NCI-H1092 (cell line): ENCODE results near the gene SEC23A.
A peak's percentile ranks its signal among the peaks of the same experiment; 100 is the strongest.
"Not testable (repeated sequence)": the region's sequence is repeated elsewhere in the genome, so short reads cannot be mapped to it uniquely, and the experiment has no call there.

Experiments
- DNase-seq: peaks from one replicate; lab custom pipeline; 2025; lab: John Stamatoyannopoulos, UW

SEC23A gene

DNA sequence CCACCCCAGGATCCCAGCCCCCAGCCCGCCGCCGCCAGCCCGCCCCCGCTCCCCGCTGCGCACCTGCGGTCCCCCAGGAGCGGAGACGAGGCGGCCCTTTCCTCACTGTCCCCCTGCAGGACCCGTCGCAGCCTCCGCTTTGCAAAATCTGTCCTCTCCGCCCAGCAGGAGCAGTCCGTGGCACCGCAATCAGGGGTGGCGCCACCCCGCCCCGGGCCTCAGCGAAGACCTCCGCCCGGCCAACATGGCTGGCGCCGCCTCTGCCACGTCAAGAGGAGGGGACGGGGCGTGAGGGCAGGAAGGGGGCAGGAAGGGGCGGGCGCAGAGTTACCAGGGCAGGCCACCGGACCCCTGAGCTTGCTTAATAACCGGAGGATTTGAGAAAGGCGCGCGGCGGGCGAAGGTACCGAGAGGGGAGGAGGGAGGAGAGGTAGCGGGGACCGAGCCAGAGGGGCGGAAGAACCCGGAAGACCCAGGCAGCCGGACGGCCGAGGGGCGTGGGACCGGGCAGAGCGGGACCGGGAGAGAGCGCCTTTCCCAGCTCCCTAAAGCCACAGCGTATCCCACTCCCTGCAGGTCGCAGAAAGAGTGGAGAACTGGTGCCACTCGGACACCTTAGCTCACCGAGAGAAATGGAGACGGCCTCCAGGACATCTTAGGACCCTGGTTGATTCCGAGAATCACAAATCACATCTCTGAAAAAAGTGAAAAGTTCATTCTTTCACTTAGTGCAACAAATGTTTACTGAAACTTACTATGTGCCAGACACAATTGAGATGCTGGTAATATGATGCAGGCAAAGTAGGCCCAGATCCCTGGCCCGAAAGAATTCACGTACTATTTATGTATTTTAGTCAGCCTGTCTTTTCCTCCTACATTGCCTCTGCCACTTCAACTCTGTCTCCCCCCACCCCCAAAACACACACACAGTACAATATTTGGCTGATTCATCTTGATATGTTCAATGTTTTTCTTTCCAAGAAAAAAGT is at the start of gene SEC23A:
Gene SEC23A (minus strand): TSS at position 267 of the 989 bp plus-strand sequence. CDS start 7,117 bp downstream, outside the sequence.
- peak; percentile 81 for DNase-seq

- DNase-seq = no peak
Measured at GRCh38 chr14:39145266-39145966, 42.4 kb upstream of the SEC23A start.

DNA sequence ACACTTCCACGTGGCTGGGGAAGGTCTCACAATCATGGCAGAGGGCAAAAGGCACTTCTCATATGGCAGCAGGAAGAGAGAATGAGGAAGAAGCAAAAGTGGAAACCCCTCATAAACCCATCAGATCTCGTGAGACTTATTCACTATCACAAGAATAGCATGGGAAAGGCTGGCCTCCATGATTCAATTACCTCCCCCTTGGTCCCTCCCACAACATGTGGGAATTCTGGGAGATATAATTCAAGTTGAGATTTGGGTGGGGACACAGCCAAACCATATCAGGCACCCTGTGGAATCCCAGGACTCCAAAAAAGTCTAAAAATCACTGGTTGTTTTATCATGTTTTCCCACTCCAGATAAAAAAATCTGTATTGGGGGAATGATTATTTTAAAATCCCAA is 40.2 kb upstream of the SEC23A start:
- DNase-seq = not testable (repeated sequence)

GRCh38 chr14:39141623-39142022 is 38.6 kb upstream of the SEC23A start:
- DNase-seq = not testable (repeated sequence)

GRCh38 chr14:39140170-39140569 is 37.1 kb upstream of the SEC23A start:
- DNase-seq = no peak

GRCh38 chr14:39138440-39138839 is 35.4 kb upstream of the SEC23A start:
- DNase-seq = no peak

DNA sequence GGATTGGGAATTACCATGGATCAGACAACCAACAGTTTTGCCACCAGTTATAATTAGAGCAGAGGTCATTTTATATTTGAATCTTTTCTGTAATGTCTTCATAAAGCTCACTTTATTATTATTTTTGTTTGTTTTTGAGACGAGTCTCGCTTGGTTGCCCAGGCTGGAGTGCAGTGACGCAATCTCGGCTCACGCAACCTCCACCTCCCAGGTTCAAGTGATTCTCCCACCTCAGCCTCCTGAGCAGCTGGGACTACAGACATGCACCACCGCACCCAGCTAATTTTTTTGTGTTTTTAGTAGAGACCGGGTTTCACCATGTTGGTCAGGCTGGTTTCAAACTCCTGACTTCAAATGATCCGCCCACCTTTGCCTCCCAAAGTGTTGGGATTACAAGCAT is 34.8 kb upstream of the SEC23A start:
- DNase-seq = not testable (repeated sequence)

DNA sequence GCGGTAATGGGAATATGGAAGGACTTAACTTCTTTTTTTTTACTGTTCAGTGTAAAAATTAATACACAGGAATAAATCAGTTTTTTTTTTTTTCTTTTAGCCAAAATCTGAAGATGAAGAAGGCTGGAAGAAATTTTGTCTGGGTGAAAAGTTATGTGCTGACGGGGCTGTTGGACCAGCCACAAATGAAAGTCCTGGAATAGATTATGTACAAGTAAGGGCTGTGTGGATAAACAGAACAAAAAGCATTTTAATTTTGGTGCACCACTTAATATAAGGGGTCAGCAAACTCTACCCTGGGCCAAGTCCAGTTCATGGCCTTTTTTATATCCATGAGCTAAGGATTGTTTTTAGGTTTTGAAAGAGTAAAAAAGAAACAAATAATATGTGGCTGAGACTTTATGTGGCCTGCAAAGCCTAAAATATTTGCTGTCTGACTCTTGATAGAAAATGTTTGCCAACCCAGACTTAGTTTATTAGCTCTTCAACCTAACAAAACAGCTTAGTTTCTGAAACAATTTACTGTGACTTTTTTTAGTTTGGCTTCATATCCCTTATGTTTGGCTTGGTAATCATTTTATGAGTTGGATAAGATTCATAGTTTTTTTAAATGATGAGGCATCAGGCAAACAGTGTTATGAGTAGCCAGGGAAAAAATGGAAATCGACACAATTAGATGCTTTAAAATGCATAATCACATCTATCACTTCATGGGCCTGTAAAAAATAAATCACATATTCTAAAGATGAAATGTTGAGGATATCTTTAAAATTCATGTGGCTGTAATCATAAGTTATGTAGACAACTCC is 19.5 kb upstream of the SEC23A start:
- no peak for DNase-seq

DNA sequence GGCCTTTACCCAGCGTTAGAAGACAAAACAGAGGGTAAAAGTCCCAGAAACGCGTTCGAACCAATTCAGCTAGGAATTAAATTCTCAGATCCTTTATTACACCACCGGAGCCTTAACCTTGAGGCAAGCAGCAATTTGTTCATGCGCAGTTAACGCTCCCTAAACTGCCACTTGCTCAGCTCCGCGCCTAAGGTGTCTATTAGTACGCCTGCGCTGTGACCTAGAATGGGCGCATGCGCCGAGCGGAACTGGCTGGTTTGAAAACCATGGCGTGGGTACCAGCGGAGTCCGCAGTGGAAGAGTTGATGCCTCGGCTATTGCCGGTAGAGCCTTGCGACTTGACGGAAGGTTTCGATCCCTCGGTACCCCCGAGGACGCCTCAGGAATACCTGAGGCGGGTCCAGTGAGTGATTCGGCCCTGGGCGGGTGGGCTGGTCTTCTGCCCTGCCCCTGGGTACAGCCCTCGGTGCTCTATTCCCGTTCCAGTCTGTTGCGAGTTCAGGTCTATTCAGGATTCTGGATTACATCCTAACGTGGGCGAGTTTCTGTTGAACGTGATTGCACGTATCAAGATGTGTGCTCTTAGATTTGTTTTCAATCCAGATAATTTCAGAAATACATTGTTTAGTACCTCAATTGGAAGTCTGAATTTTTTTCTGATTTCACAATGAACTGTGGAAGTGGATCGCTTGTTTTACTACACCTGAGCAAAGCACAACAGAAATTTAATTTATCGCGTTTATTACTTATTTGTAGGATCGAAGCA is 11.2 kb upstream of the SEC23A start, which contains the start of gene GEMIN2:
Gene GEMIN2 (plus strand): TSS at position 251 of the 766 bp plus-strand sequence. CDS start 16 bp downstream, at position 267.
- DNase-seq = peak; percentile 97

DNA sequence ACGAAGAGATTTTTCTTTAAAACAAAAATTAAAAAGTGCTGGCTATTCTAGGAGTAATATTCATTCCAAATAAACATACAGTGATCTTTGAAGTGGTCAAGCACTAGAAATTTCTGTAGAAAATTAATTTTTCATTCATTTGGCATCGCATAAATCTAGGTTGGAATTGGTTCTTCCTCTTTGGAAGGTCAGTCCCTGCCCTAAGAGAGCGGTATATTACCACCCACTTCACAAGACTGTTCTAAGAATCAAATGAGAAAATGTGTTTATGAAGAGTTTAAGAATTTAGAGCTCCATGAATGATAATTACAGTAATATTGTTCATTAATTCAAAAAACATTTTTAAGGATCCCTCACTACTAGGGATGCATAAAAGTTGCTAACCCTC is 10.6 kb upstream of the SEC23A start:
- DNase-seq = no peak

DNA sequence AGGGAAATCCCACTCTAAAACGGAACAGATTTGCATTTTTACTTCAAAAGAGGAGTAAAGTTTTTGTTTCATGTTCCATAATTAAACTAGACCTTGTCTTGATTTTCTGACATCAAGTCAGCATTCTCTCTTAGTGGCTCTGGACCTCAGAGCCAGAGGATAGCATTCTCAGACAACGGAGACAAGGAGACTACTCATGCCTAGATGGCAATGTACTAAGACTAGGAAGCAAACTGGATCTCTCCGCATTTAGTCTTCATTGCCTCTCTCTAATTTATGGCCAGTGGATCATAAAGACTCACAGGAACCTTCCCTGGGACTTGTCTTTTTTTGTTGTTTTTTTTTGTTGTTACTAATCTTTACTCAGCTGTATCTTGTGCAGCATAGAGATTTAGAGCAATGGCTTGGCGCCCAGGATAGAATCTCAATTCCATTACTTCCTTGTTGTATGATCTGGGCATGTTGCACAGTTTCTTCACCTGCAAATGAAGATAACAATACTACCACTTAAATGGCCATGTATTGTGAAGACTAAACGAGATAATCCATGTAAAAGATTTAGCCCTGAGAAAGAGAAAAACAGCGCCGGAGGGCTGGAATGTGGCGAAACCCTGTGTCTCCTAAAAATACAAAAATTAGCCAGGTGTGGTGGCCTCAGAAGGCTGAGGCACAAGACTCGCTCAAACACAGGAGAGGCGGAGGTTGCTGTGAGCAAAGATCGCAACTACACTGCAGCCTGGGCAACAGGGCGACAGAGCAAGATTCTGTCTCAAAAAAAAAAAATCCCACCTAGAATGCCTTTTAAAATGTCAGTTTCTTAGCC is 7.1 kb upstream of the SEC23A start:
- DNase-seq = no peak

GRCh38 chr14:39108791-39109190 is 5.8 kb upstream of the SEC23A start:
- no peak for DNase-seq

- DNase-seq = no peak
Measured at GRCh38 chr14:39107591-39107996, 4.6 kb upstream of the SEC23A start.

DNA sequence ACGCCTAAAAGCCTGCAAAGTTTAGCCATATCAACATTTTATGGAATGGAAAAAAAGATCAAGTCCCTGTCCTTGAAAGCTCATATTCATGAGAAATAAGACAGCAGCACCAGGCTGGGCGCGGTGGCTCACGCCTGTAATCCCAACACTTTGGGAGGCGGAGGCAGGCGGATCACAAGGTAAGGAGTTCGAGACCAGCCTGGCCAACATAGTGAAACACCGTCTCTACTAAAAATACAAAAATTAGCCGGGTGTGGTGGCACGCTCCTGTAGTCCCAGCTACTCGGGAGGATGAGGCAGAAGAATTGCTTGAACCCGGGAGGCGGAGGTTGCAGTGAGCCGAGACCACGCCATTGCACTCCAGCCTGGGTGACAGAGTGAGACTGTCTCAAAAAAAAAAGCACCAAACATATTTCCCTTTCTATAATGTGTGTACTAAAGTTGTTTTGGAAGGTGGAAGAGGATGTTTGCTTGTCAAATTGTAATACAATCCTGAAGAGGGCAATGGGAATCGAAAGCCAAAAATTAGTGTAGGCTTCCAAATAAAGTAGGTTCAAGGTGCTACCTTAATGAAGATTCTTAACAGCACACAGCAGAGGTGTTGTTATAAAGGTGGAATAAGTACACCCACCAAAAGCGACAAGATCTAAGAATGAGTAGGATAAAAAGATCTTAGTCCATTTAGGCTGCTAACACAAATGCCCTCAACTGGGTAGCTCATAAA is 1.2 kb upstream of the SEC23A start:
- not testable (repeated sequence) for DNase-seq

GRCh38 chr14:39102265-39102968 is 618 bp downstream of the SEC23A start:
- no peak for DNase-seq

DNA sequence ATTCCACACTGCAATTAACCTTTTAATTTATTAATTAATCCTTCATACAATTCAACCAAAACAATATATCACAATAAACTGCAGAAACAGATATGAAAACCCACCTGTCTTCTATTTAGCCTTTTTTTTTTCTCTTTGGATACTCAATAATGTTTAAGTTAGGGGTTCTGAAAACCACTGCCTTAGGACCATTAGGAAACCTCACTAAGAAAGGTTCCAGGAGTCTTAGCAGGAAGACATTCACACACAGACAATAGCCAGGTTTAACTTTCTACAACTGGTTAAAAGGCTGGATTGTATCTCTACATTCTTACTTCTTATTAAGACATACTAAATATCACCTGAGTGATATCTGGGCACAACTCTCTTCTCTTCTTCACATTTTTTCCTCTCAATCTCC is 3.3 kb downstream of the SEC23A start:
- DNase-seq = no peak

DNA sequence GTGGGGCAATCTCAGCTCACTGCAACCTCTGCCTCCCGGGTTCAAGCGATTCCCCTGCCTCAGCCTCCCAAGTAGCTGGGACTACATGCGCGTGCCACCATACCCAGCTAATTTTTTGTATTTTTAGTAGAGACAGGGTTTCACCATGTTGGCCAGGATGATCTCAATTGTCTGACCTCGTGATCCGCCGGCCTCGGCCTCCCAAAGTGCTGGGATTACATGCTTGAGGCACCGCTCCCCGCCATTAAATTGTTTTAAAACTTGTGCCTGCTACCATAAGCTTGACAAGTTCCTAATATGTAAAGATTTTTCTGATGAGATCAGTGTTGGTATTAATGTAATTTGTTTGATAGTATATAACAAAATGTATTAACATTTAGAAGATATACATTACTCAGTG is 3.8 kb downstream of the SEC23A start:
- not testable (repeated sequence) for DNase-seq

DNA sequence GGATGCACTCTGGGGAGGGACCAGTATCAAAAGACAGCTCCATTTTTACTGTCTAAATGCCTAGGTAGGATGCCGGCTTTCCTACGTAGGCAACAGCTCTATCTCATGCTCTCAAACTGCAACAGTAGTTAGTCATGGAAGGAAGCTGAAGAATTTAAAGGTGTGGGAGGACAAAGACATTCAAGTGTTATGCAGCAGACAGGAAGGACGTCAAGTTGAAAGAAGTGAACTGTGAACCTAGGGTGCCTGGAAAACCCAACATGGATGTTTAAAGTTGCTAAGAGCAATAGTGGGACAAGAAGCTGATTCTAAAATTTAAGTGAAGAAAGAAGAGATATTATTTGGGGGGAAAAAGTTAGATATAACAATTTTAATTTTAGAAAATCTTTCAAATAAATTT is 5.9 kb downstream of the SEC23A start:
- no peak for DNase-seq

DNA sequence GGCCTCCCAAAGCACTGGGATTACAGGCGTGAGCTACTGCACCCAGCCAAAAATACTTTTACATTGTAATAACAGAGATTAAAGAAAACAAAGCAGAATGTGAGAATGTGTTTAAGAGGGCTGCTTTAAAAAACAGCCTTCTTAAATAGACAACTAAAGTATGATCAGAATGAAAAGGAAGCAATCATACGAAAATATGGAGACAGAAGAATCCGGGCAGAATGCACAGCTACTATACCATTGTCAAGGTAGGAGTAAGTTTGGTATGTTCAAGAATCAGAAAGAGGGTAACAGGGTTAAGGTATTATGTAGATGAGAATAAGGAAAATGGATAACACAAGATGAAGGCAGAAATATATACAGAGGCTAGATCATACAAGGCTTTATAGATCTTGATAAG is 8.5 kb downstream of the SEC23A start:
- DNase-seq = no peak
